Measurements from ENCODE around the gene TUT7.

The TUT7 gene

DNA sequence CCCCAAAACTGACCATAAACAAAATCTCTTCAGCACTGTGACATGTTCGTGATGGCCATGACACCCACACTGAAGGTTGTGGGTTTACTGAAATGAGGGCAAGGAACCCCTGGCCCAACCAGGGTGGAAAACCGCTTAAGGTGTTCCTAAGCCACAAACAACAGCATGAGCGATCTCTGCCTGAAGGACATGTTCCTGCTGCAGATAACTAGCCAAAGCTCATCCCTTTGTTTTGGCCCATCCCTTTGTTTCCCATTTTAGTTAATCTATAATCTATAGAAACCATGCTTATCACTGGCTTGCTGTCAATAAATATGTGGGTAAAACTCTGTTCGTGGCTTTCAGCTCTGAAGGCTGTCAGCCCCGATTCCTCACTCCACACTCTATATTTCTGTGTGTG, 21.8 kb upstream of the TUT7 start:
- Histone ChIP-seq H3K36me3 (replicated peaks in 1 of 2; ENCODE audit: control insufficient read depth in 2 of 2, insufficient read depth in 2 of 2, low read length in 2 of 2) (no peaks in the 10 kb centered on the region), H3K23ac (ENCODE audit: low read depth, low read length, poor library complexity) (no peak overlapping the region), H3K14ac (ENCODE audit: low read length) (no peak overlapping the region), H3K4me1 (ENCODE audit: control insufficient read depth in 2 of 2, insufficient read depth in 1 of 2, low read depth in 1 of 2, low read length in 2 of 2) (no peaks in the 10 kb centered on the region), H4K8ac (ENCODE audit: low read depth, low read length) (no peak overlapping the region), H3K4me3 (ENCODE audit: low read length in 2 of 2) (no peak overlapping the region), H3K9me3 (replicated peaks in 1 of 2; ENCODE audit: control insufficient read depth in 2 of 2, insufficient read depth in 1 of 2, low read depth in 1 of 2, low read length in 2 of 2) (no peaks in the 10 kb centered on the region), H3K79me1 (ENCODE audit: low read depth, low read length) (no peaks in the 10 kb centered on the region), H2BK15ac (ENCODE audit: low read length) (no peak overlapping the region), H3K4ac (ENCODE audit: low read length) (no peak overlapping the region), H2BK120ac (ENCODE audit: low read depth, low read length) (no peak overlapping the region), H4K91ac (ENCODE audit: low read depth, low read length, poor library complexity) (no peak overlapping the region), H3K4me2 (ENCODE audit: insufficient read depth, low read length, poor library complexity, severe bottlenecking) (no peak overlapping the region), H3K9ac (ENCODE audit: low read depth, low read length, poor library complexity) (no peak overlapping the region), H2AFZ (ENCODE audit: low read length) (no peak overlapping the region), H3K27ac (replicated peaks; ENCODE audit: low read length) (no peak overlapping the region), H3K27me3 (ENCODE audit: control insufficient read depth in 3 of 3, insufficient read depth in 3 of 3, low read depth in 1 of 3, low read length in 3 of 3) (no peaks in the 10 kb centered on the region), H2BK5ac (ENCODE audit: low read length) (no peak overlapping the region), H2BK12ac (ENCODE audit: low read length) (no peak overlapping the region), H2AK5ac (ENCODE audit: low read depth, low read length) (no peak overlapping the region), H3K18ac (ENCODE audit: low read length) (no peak overlapping the region)
- WGBS, 2 donors (ENCODE audit: extremely low coverage in 2 of 2, insufficient read length in 2 of 2, insufficient replicate concordance in 1 of 2) = no CpG with 5 or more reads among the region's 5 CpGs
- no peak for DNase-seq (ENCODE audit: low spot score)

- H2BK15ac ChIP-seq (ENCODE audit: low read length) = no peak overlapping the region
- no peaks in the 10 kb centered on the region for H3K27me3 ChIP-seq (ENCODE audit: control insufficient read depth in 3 of 3, insufficient read depth in 3 of 3, low read depth in 1 of 3, low read length in 3 of 3)
- no peak overlapping the region for H4K91ac ChIP-seq (ENCODE audit: low read depth, low read length, poor library complexity)
- H3K79me1 ChIP-seq (ENCODE audit: low read depth, low read length) = no peaks in the 10 kb centered on the region
- no peak overlapping the region for H3K23ac ChIP-seq (ENCODE audit: low read depth, low read length, poor library complexity)
- no peak overlapping the region for H3K9ac ChIP-seq (ENCODE audit: low read depth, low read length, poor library complexity)
- H3K14ac ChIP-seq (ENCODE audit: low read length) = no peak overlapping the region
- no peak overlapping the region for H2AK5ac ChIP-seq (ENCODE audit: low read depth, low read length)
- no peak overlapping the region for H2BK5ac ChIP-seq (ENCODE audit: low read length)
- H3K4me1 ChIP-seq (ENCODE audit: control insufficient read depth in 2 of 2, insufficient read depth in 1 of 2, low read depth in 1 of 2, low read length in 2 of 2) = no peaks in the 10 kb centered on the region
- no peak overlapping the region for H3K27ac ChIP-seq (replicated peaks; ENCODE audit: low read length)
- no peak overlapping the region for H4K8ac ChIP-seq (ENCODE audit: low read depth, low read length)
- no peak overlapping the region for H3K4me2 ChIP-seq (ENCODE audit: insufficient read depth, low read length, poor library complexity, severe bottlenecking)
- no peak overlapping the region for H2BK120ac ChIP-seq (ENCODE audit: low read depth, low read length)
- no peak overlapping the region for H3K4me3 ChIP-seq (ENCODE audit: low read length in 2 of 2)
- peaks cover 3 to 7% of the 10 kb centered on the region in 2 donors for H3K9me3 ChIP-seq (replicated peaks in 1 of 2; ENCODE audit: control insufficient read depth in 2 of 2, insufficient read depth in 1 of 2, low read depth in 1 of 2, low read length in 2 of 2)
- H3K36me3 ChIP-seq (replicated peaks in 1 of 2; ENCODE audit: control insufficient read depth in 2 of 2, insufficient read depth in 2 of 2, low read length in 2 of 2) = no peaks in the 10 kb centered on the region
- no peak for DNase-seq (ENCODE audit: low spot score)
- H3K18ac ChIP-seq (ENCODE audit: low read length) = no peak overlapping the region
- no peak overlapping the region for H2BK12ac ChIP-seq (ENCODE audit: low read length)
- H3K4ac ChIP-seq (ENCODE audit: low read length) = no peak overlapping the region
- H2AFZ ChIP-seq (ENCODE audit: low read length) = no peak overlapping the region
- WGBS, 2 donors (ENCODE audit: extremely low coverage in 2 of 2, insufficient read length in 2 of 2, insufficient replicate concordance in 1 of 2) = no CpG with 5 or more reads among the region's 5 CpGs
Measured at GRCh38 chr9:86369810-86370209, 15.6 kb upstream of the TUT7 start.

DNA sequence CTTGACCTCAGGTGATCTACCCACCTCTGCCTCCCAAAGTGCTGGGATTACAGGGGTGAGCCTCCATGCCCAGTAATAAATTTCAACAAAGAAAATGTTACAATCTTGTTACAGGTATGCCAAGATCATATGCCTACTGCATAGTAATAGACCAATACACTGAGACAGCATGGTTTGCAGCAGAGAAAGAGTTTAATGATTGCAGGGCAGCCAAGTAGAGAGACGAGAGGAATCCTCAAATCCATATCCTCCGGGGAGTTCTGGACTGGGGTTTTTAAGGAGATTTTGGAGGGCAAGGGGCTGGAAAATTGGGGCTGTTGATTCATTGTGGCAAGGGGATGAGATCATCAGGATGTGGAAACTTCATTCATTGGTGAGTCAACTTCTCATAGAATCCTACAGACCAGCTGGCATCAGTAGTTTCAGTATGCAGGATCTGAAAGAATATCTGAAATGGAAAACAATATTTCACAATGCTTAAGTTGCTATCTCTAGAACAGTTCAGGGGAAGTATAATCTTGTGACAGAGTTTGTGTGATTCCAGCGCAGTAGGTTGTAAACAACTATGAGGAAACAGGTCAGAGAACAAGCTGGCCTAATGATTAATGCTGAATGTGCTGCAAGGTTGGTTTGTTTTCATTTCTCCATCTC, 14.8 kb upstream of the TUT7 start:
- no peak overlapping the region for H2AFZ ChIP-seq (ENCODE audit: low read length)
- H3K27ac ChIP-seq (replicated peaks; ENCODE audit: low read length) = no peak overlapping the region
- H3K9ac ChIP-seq (ENCODE audit: low read depth, low read length, poor library complexity) = no peak overlapping the region
- no peak overlapping the region for H3K4me2 ChIP-seq (ENCODE audit: insufficient read depth, low read length, poor library complexity, severe bottlenecking)
- no peaks in the 10 kb centered on the region for H3K4me1 ChIP-seq (ENCODE audit: control insufficient read depth in 2 of 2, insufficient read depth in 1 of 2, low read depth in 1 of 2, low read length in 2 of 2)
- no peak overlapping the region for H3K18ac ChIP-seq (ENCODE audit: low read length)
- no peaks in the 10 kb centered on the region for H3K36me3 ChIP-seq (replicated peaks in 1 of 2; ENCODE audit: control insufficient read depth in 2 of 2, insufficient read depth in 2 of 2, low read length in 2 of 2)
- H3K9me3 ChIP-seq (replicated peaks in 1 of 2; ENCODE audit: control insufficient read depth in 2 of 2, insufficient read depth in 1 of 2, low read depth in 1 of 2, low read length in 2 of 2) = peaks cover 3 to 7% of the 10 kb centered on the region in 2 donors
- H4K8ac ChIP-seq (ENCODE audit: low read depth, low read length) = no peak overlapping the region
- no peaks in the 10 kb centered on the region for H3K79me1 ChIP-seq (ENCODE audit: low read depth, low read length)
- H4K91ac ChIP-seq (ENCODE audit: low read depth, low read length, poor library complexity) = no peak overlapping the region
- H2BK15ac ChIP-seq (ENCODE audit: low read length) = no peak overlapping the region
- no peak overlapping the region for H2BK5ac ChIP-seq (ENCODE audit: low read length)
- no peak overlapping the region for H2AK5ac ChIP-seq (ENCODE audit: low read depth, low read length)
- H3K23ac ChIP-seq (ENCODE audit: low read depth, low read length, poor library complexity) = no peak overlapping the region
- DNase-seq (ENCODE audit: low spot score) = no peak
- no peak overlapping the region for H3K14ac ChIP-seq (ENCODE audit: low read length)
- H3K4me3 ChIP-seq (ENCODE audit: low read length in 2 of 2) = no peak overlapping the region
- WGBS, 2 donors (ENCODE audit: extremely low coverage in 2 of 2, insufficient read length in 2 of 2, insufficient replicate concordance in 1 of 2) = no CpG with 5 or more reads among the region's 3 CpGs
- peaks cover 0 to under 1% (median 0%) of the 10 kb centered on the region in 3 experiments for H3K27me3 ChIP-seq (ENCODE audit: control insufficient read depth in 3 of 3, insufficient read depth in 3 of 3, low read depth in 1 of 3, low read length in 3 of 3)
- H2BK12ac ChIP-seq (ENCODE audit: low read length) = no peak overlapping the region
- H3K4ac ChIP-seq (ENCODE audit: low read length) = no peak overlapping the region
- H2BK120ac ChIP-seq (ENCODE audit: low read depth, low read length) = no peak overlapping the region

DNA sequence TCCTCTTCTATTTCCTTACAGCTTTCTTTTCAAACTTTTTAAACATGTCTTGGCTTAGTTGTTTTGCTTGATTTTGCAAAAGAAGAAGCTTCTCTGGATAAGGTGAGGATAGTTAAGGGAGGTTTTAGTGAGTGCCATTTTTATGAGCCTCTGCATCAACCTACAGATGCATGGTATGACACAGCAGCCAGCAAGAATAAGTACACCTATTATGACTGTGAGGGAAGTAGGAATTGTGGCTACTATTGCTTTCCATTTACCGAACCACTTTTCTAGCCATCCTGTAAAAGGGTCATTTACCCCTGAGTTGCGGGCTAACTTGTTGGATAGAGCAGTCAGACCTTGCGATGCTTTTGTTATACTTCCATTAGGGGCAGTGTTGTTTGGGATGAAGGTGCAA, 7.0 kb upstream of the TUT7 start:
- Histone ChIP-seq H3K14ac (ENCODE audit: low read length) (no peak overlapping the region), H3K27ac (replicated peaks; ENCODE audit: low read length) (no peak overlapping the region), H3K9ac (ENCODE audit: low read depth, low read length, poor library complexity) (no peak overlapping the region), H4K8ac (ENCODE audit: low read depth, low read length) (no peak overlapping the region), H3K36me3 (replicated peaks in 1 of 2; ENCODE audit: control insufficient read depth in 2 of 2, insufficient read depth in 2 of 2, low read length in 2 of 2) (no peaks in the 10 kb centered on the region), H2BK5ac (ENCODE audit: low read length) (no peak overlapping the region), H3K79me1 (ENCODE audit: low read depth, low read length) (no peaks in the 10 kb centered on the region), H3K27me3 (ENCODE audit: control insufficient read depth in 3 of 3, insufficient read depth in 3 of 3, low read depth in 1 of 3, low read length in 3 of 3) (peaks cover 0 to 29% (median 0%) of the 10 kb centered on the region in 3 experiments), H4K91ac (ENCODE audit: low read depth, low read length, poor library complexity) (no peak overlapping the region), H2BK15ac (ENCODE audit: low read length) (no peak overlapping the region), H2AK5ac (ENCODE audit: low read depth, low read length) (no peak overlapping the region), H2BK12ac (ENCODE audit: low read length) (no peak overlapping the region), H2AFZ (ENCODE audit: low read length) (no peak overlapping the region), H3K4ac (ENCODE audit: low read length) (no peak overlapping the region), H3K4me1 (ENCODE audit: control insufficient read depth in 2 of 2, insufficient read depth in 1 of 2, low read depth in 1 of 2, low read length in 2 of 2) (no peaks in the 10 kb centered on the region), H3K9me3 (replicated peaks in 1 of 2; ENCODE audit: control insufficient read depth in 2 of 2, insufficient read depth in 1 of 2, low read depth in 1 of 2, low read length in 2 of 2) (no peaks in the 10 kb centered on the region), H3K23ac (ENCODE audit: low read depth, low read length, poor library complexity) (no peak overlapping the region), H3K4me2 (ENCODE audit: insufficient read depth, low read length, poor library complexity, severe bottlenecking) (no peak overlapping the region), H3K4me3 (ENCODE audit: low read length in 2 of 2) (no peak overlapping the region), H3K18ac (ENCODE audit: low read length) (no peak overlapping the region), H2BK120ac (ENCODE audit: low read depth, low read length) (no peak overlapping the region)
- no CpG with 5 or more reads among the region's 3 CpGs for WGBS, 2 donors (ENCODE audit: extremely low coverage in 2 of 2, insufficient read length in 2 of 2, insufficient replicate concordance in 1 of 2)
- DNase-seq (ENCODE audit: low spot score) = no peak

All from neuronal stem cell (in vitro differentiated cells).